GM18505 (cell line): ENCODE results near the gene RPS6KA2.

ENCODE experiments used
- ATAC-seq: cut with Tn5 transposase; IDR thresholded peaks from one replicate; pipeline ENCODE4 v1.9.1; 2021; ENCODE audit not compliant: unreplicated experiment
- POLR2A ChIP-seq: IDR thresholded peaks from 4 replicates; pipeline ENCODE4 v1.6.1; 2011; ENCODE audit warnings: borderline replicate concordance; ENCODE audit not compliant: insufficient read depth, insufficient read length; ENCODE audit errors: extremely low read depth

The RPS6KA2 gene

GRCh38 chr6:166560222-166560621 lies 66.8 kb downstream of the RPS6KA2 start:
- no peak for ATAC-seq
- TF ChIP-seq POLR2A = no peak

DNA sequence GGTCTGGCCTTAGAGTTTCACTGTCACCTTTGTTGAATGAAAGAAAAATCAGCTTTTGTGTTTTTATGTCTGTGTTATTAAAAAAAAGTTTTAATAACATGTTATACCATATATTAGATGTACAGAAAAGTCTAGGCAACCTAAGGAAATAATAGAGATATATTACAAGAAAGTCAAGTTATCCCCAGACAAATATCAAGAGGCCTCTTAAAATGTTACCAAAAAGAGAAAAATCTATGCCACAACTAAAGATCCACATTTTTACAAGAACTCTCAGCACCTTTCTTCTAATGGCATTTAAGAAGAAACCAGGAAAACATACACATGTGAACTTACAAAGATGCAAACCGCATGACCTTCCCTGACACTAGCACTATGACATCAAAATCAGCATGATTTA lies 67.4 kb downstream of the RPS6KA2 start:
- ATAC-seq = no peak
- TF ChIP-seq POLR2A = no peak

DNA sequence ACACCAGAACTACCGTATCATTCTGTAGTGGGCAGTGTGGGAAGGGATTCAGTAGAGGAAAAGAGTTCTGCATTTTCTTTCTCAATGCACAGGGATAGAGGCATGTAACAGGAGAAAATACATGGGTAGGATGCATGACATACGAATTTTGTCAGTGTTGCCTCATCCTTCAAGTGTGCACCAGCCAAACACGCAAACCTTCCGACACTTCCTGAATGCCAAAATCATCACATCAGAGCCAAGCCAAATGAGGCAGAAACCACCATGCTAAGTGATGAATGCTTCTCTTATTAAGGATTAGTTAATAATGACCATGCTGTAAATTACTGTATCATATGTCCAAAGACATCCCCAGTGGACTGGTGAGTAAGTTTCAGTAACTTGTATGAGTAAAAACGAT lies 67.8 kb downstream of the RPS6KA2 start:
- ATAC-seq = no peak

DNA sequence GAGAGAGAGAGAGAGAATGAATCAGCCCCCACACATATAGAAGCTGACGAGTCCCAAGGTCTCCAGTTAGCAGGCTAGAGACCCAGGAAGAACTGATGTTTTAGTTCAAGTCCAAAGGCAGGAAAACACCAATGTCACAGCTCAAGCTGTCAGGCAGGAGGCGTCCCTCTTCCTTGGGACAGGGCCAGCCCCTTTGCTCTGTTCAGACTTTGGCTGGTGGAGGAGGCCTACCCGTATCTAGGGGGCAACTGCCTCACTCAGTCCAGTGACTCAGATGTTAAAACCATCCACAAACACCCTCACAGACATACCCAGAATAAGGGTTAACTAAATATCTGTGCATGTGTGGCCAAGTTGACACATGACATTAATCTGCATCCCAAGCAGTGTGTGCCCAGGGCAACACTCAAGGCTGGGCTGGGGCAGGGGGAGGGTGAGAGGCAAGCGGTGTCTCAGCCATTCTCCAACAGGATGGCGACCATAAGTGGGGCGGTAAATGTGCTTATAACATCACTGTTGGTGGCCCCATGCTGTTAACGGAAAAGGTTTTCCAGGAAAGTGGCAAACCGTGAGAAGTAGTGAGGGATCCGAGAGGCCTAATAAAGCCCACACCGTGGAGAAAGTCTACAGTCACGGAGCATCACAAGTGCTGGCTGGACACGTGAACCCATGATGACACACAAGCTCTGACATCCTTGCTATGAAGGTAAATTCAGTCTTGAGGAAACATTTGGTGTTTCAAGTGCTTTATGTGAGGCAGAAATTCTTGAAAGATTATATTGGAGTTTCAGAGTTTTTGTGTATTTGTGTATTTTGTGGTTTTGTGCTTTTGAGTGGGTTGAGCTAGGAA lies 68.7 kb downstream of the RPS6KA2 start:
- ATAC-seq = no peak
- no peak for TF ChIP-seq POLR2A

More for the DNA sequence above, 67.8 kb downstream of the RPS6KA2 start:
- TF ChIP-seq POLR2A = no peak

DNA sequence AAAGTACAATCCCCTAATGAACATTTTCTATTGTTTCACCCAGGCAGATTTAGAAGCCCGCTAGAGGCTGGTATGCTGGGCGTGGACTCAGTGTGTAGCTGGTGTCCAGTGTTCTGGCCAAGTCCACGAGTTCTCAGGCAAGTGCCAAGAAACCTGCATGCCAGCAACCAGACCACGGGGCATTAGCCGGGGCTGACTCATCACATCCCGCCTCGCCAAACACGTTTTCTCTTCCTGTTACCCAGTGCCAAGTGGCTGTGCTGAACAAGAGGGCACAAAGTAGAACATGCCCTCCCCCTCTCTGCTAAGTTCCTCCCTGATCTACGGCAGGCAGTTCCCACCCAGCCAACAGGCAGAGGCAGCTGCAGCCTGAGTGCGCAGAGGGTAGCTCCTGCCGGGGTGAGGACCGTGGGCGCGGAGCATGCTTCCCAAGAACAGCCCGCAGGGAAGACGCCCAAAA lies 70.2 kb downstream of the RPS6KA2 start:
- ATAC-seq = no peak
- TF ChIP-seq POLR2A = no peak

- TF ChIP-seq POLR2A = no peak
- ATAC-seq = no peak
These were observed 70.7 kb downstream of the RPS6KA2 start for GRCh38 chr6:166556336-166556735.

DNA sequence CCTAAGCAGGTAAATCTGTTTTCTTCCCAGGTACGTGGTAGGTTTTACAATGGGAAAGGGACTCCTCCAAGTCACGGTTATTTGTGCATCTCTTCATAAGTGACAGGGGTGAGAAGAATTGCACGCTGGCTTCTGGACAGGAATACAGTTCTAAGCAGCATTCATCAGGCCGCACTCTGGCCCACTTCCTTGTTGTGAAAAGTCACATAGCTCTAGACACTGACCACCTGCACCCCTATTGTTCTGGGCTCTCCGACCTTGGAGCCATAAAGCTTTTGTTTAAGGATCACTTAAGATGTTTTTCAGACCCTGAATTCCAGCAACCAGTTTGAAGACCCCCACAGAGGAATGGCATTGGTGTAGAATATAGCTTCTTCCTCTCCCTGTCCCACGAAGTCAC lies 72.0 kb downstream of the RPS6KA2 start:
- no peak for TF ChIP-seq POLR2A
- ATAC-seq = no peak

DNA sequence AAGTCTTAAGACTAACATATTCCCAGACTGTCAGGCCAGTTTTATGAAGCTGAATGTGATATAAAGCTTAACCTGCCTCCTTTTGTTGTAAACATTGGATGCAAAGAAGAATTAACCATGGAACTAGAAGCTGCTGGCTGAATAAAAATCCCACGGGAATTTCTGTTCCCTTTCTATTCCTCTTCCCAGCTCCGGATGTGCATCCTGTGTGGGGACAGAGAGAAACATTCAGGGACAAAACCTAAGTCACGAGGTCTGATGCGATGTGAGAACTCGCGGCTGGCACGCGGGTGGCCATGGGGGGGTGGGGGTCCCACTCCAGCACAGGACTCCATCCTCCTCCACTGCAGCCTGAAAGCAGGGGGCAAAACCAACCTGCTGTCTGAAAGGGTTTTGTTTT lies 72.7 kb downstream of the RPS6KA2 start:
- no peak for TF ChIP-seq POLR2A

GRCh38 chr6:166553563-166554271 lies 73.3 kb downstream of the RPS6KA2 start:
- TF ChIP-seq POLR2A = no peak
- ATAC-seq = no peak

More for the DNA sequence above, 72.7 kb downstream of the RPS6KA2 start:
- ATAC-seq = no peak

DNA sequence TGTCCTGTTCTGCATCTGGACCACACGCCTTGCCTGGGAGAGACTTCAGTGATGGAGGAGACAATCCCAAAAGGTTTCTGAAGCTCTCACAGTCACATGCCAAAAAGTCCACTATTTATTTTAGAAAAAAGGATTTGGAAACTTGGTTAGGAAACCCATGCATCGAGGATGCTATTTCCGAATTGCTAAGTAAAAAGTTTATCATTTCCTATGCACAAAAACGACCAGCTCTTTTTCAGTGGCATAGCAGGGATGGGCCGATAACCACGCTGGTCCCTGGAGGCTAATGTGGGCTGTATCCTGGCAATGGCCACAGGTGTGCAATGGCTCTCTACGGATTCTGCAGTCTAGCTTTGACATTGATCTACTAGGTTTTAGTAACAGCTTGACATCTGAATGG lies 74.5 kb downstream of the RPS6KA2 start:
- ATAC-seq = no peak
- no peak for TF ChIP-seq POLR2A

- ATAC-seq = no peak
- no peak for TF ChIP-seq POLR2A
These were observed 75.1 kb downstream of the RPS6KA2 start for GRCh38 chr6:166551754-166552495.

DNA sequence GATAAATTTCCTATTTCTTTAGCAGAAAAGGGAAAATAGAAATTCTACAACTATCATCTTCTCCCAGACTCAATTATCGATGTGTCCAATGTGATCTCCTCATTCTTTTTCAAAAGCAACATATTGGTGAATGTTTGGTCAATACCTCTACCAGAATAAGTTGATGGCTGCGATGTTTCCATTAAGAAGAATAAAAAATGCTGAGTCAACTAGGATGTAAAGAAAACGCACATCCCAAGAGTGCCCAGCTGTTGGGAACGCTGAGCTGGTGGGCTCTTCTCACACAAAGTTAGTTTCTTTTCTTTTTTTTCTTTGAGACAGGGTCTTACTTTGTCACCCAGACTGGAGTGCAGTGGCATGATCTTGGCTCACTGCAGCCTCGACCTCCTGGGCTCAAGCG lies 80.4 kb downstream of the RPS6KA2 start:
- TF ChIP-seq POLR2A = no peak
- ATAC-seq = no peak
